Esophagus muscularis mucosa (tissue), 4 donors: ENCODE results near the gene PHC2.

Experiments used
- EP300 ChIP-seq: sonication (generic); formaldehyde crosslinking; IDR thresholded peaks from one replicate; pipeline ENCODE4 v1.6.1; 2017; ENCODE audit warnings: antibody characterized with exemption
- POLR2A ChIP-seq: fragments of 450-650 bp; IDR thresholded peaks from one replicate; pipeline ENCODE4 v1.6.1; 2017; ENCODE audit warnings: antibody characterized with exemption, moderate library complexity, mild to moderate bottlenecking, low read depth
- POLR2AphosphoS5 ChIP-seq, 2 donors: sonication (generic); formaldehyde crosslinking; IDR thresholded peaks; one replicate each; pipeline ENCODE4 v1.6.1; 2017; ENCODE audit warnings: antibody characterized with exemption in 2 of 2
- TF ChIP-seq, protein P1 (sequence below), 3 experiments: fragments of 200-600 bp in 2 of 3; fragments of 450-650 bp in 1 of 3; sonication (generic) in 2 of 3; IDR thresholded peaks; one replicate each; pipeline ENCODE4 v1.5.1; 2017 to 2019; ENCODE audit warnings: antibody characterized with exemption in 3 of 3, mild to moderate bottlenecking in 2 of 3, moderate library complexity in 1 of 3

DNA sequence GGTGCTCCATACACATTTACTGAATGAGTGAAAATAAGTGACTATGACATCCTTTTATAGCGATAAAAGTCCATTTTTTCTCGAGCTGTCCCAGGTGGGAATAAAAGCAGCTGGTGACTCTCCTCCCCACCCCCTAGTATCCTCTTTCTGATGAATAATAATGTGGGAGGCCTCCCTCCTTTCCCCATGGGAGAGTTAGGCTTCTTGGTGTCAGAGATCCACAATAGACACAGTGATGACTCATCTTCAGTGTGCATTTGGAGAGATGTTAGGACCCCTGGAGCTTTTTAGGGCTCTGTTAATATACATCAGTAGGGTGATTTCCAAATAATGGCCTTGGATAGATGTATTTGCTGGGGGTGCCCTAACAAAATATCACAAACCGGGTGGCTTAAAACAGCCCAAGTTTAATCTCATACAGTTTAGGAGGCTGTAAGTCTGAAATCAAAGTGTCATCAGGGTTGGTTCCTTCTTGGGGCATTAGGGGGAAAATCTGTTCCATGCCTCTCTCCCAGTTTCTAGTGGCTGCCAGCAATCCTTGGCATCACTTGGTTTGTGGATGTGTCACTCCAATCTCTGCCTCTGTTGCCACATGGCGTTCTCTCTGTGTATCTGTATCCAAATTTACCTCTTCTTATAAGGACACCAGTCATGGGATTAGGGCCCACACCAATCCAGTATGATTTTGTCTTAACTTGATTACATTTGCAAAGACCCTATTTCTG is 4.4 kb upstream of the PHC2 start:
- TF ChIP-seq, protein P1, sequence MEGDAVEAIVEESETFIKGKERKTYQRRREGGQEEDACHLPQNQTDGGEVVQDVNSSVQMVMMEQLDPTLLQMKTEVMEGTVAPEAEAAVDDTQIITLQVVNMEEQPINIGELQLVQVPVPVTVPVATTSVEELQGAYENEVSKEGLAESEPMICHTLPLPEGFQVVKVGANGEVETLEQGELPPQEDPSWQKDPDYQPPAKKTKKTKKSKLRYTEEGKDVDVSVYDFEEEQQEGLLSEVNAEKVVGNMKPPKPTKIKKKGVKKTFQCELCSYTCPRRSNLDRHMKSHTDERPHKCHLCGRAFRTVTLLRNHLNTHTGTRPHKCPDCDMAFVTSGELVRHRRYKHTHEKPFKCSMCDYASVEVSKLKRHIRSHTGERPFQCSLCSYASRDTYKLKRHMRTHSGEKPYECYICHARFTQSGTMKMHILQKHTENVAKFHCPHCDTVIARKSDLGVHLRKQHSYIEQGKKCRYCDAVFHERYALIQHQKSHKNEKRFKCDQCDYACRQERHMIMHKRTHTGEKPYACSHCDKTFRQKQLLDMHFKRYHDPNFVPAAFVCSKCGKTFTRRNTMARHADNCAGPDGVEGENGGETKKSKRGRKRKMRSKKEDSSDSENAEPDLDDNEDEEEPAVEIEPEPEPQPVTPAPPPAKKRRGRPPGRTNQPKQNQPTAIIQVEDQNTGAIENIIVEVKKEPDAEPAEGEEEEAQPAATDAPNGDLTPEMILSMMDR (IDR thresholded peaks at IDR 0.05), result no peak
- TF ChIP-seq POLR2A (no peak), EP300 (no peak), POLR2AphosphoS5 (IDR thresholded peaks at IDR 0.05) (no peak)
